Gastrocnemius medialis (tissue), 4 donors: Measurements from ENCODE around the gene SYT1.

Experiments
- CTCF ChIP-seq, 5 experiments: fragments of 450-650 bp in 3 of 5; fragments of 200-600 bp in 2 of 5; sonication (generic) in 2 of 5; IDR thresholded peaks in 4 of 5; conservative IDR thresholded peaks in 1 of 5; 1 replicate in 4 of 5; 2 replicates in 1 of 5; pipeline ENCODE4 v1.5.1; 2016 to 2019; ENCODE audit warnings: antibody characterized with exemption in 5 of 5, mild to moderate bottlenecking in 3 of 5, moderate library complexity in 3 of 5
- POLR2A ChIP-seq, 2 donors: fragments of 450-650 bp; IDR thresholded peaks; one replicate each; pipeline ENCODE4 v1.6.1; 2017; ENCODE audit warnings: antibody characterized with exemption in 2 of 2, mild to moderate bottlenecking in 2 of 2, moderate library complexity in 2 of 2

- no peak for TF ChIP-seq CTCF (IDR thresholded peaks at IDR 0.05 in 4 of 5, conservative IDR thresholded peaks at IDR 0.05 in 1 of 5)
- TF ChIP-seq POLR2A (IDR thresholded peaks at IDR 0.05), result no peak
Measured at GRCh38 chr12:79125358-79125757, 260.8 kb downstream of the SYT1 start.
